Measurements from ENCODE around the gene BPNT1.
A peak's percentile ranks its signal among the peaks of the same experiment; 100 is the strongest.
"Not testable (repeated sequence)": the region's sequence is repeated elsewhere in the genome, so short reads cannot be mapped to it uniquely, and the experiment has no call there.

BPNT1 gene

DNA sequence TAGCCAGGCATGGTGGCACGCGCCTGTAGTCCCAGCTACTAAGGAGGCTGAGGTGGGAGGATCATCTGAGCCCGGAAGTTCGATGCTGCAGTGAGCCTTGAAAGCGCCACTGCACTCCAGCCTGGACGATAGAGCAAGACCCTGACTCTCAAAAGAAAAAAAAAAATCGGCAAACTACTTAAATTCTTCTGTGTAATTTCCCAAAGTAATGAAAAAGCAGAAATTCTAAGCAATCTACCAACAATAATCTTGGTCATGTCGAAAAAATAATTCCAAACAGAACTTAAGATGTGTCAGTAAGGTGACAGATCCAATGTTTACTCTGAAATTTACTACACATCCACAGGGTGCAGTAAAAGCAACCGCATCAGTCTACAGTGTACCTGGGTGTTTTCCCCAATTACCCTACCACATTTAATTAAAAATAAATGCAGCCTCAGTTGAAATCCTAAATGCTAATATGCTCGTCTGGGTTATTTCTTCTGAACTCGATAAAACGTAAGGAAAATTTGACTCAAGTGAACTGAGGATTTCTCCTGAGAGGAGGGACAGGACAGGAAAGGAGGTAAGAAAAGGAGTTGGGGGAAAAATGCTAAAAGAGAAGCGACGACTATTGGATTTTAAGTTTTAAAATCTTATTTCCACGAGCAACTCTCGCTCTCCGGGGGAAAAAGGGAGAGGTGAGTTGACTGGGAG is 44.1 kb downstream of the BPNT1 start:
- TF ChIP-seq, protein P1, sequence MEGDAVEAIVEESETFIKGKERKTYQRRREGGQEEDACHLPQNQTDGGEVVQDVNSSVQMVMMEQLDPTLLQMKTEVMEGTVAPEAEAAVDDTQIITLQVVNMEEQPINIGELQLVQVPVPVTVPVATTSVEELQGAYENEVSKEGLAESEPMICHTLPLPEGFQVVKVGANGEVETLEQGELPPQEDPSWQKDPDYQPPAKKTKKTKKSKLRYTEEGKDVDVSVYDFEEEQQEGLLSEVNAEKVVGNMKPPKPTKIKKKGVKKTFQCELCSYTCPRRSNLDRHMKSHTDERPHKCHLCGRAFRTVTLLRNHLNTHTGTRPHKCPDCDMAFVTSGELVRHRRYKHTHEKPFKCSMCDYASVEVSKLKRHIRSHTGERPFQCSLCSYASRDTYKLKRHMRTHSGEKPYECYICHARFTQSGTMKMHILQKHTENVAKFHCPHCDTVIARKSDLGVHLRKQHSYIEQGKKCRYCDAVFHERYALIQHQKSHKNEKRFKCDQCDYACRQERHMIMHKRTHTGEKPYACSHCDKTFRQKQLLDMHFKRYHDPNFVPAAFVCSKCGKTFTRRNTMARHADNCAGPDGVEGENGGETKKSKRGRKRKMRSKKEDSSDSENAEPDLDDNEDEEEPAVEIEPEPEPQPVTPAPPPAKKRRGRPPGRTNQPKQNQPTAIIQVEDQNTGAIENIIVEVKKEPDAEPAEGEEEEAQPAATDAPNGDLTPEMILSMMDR (IDR thresholded peaks at IDR 0.05; ENCODE audit: low read depth, low read length, missing control alignments): no peak
- Histone ChIP-seq H3K27me3 (replicated peaks) (no peaks in the 10 kb centered on the region), H3K4me3 (ENCODE audit: low read depth, low read length) (peak overlapping the region; percentile 100), H3K36me3 (replicated peaks) (no peaks in the 10 kb centered on the region), H3K27ac (peak overlapping the region; percentile 79)
- DNase-seq: no peak
- in situ Hi-C loops (cut with HindIII; ENCODE audit: low pct_ligation_motif_present, low sequenced_read_pairs): no loop called here

DNA sequence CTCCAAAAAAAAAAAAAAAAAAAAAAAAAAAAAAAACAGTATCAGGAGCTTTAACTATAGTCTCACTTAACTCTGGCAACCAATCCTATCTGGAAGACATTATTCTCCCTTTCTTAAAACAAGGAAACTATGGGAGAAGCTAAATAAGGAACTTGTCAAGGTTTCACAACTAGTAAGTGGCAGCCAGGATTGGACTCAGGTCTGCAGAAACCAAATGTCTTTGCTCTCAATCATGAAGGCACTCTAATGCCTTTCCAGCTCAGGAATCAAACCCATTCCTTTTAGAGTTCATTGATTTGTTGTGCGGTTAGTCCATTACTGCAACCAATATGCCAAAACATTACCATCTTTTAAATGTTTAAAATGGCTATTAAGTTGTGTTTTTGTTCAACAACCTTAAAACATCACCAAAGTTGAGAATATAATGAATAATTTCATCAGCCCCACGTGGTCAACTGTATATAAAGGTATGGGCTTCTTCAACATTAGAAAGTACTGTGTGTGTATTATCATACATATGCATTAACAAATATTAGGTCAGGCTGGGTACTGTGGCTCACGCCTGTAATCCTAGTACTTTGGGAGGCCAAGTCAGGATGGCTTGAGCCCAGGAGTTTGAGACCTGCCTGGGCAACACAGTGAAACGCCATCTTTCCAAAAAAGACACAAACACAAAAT is 44.8 kb downstream of the BPNT1 start:
- in situ Hi-C loops (cut with HindIII; ENCODE audit: low pct_ligation_motif_present, low sequenced_read_pairs): no loop called here
- Histone ChIP-seq H3K27me3 (replicated peaks) (no peaks in the 10 kb centered on the region), H3K36me3 (replicated peaks) (peaks cover under 1% of the 10 kb centered on the region), H3K27ac (no peak overlapping the region), H3K4me3 (ENCODE audit: low read depth, low read length) (peak overlapping the region; percentile 100)
- no peak for DNase-seq
- TF ChIP-seq, protein P1 (IDR thresholded peaks at IDR 0.05; ENCODE audit: low read depth, low read length, missing control alignments): no peak

DNA sequence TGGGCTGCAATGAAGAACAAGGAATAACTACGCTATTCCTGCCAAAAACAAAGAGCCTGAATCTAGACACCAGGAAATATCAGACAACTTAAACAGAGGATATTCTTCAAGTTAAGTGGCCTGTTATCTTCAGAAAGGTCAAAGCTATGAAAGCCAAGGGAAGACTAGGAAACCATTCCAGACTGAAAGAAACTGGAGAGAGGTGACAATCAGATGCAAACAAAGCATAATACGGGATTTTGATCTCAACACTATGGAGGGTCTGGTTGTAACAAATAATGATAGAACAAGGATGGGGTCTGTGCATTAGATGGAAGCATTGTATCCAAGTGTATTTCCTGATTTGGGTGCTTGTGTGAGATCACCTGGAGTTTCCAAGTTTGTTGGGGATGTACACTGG is 45.9 kb downstream of the BPNT1 start:
- H3K4me3 ChIP-seq (ENCODE audit: low read depth, low read length): no peak overlapping the region
- TF ChIP-seq, protein P1 (IDR thresholded peaks at IDR 0.05; ENCODE audit: low read depth, low read length, missing control alignments): no peak
- DNase-seq: no peak
- peaks cover 11% of the 10 kb centered on the region for H3K36me3 ChIP-seq (replicated peaks)
- no peak overlapping the region for H3K27ac ChIP-seq
- no peaks in the 10 kb centered on the region for H3K27me3 ChIP-seq (replicated peaks)
- in situ Hi-C loops (cut with HindIII; ENCODE audit: low pct_ligation_motif_present, low sequenced_read_pairs): no loop called here

DNA sequence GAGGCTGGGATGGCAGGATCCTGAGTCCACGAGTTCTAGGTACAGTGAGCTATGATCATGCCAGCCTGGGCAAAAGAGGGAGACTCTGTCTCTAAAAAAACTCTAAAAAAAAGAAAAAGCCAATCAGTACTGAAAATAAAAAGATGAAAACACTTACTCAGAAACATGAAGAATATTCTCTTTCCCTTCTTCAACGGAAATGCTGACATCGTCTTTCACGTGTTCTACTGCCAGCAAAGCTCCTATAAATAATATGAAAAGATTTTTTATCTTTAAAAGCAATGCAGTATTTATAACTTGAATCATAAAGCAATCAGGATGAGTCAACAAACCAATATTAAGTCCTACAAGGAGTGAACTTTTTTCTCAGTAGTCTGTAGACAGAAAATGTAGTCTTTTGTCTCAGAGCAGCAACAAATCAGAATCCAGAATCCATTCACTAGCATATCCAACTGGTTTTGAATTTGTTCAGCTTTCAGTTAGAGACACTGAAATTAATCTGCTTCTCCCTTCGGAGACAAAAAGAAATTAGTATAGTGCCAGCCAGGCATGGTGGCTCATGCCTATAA is 49.5 kb downstream of the BPNT1 start:
- peaks cover 18% of the 10 kb centered on the region for H3K36me3 ChIP-seq (replicated peaks)
- TF ChIP-seq, protein P1 (IDR thresholded peaks at IDR 0.05; ENCODE audit: low read depth, low read length, missing control alignments): no peak
- no peak overlapping the region for H3K27ac ChIP-seq
- H3K27me3 ChIP-seq (replicated peaks): no peaks in the 10 kb centered on the region
- no peak for DNase-seq
- H3K4me3 ChIP-seq (ENCODE audit: low read depth, low read length): no peak overlapping the region
- in situ Hi-C loops (cut with HindIII; ENCODE audit: low pct_ligation_motif_present, low sequenced_read_pairs): no loop called here

DNA sequence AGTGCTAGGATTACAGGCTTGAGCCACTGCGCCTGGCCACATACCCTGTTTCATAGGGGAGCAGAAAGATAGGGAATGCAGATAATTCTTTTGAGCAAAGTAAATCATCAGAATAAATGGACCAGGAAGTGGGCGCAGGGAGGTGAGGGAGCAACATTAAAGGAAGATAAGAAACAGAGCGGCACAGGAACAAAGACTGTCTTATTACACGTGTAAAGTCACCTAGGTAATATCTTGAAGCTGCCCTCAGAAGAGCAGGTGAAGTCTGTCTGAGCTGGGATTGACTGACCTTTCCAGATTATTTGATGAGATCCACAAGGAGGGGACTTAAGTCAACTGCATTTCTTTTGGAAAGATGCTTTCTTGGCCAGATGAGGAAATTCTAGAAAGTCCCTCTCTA is 50.9 kb downstream of the BPNT1 start:
- H3K27ac ChIP-seq: no peak overlapping the region
- in situ Hi-C loops (cut with HindIII; ENCODE audit: low pct_ligation_motif_present, low sequenced_read_pairs): no loop called here
- DNase-seq: no peak
- H3K36me3 ChIP-seq (replicated peaks): peaks cover 25% of the 10 kb centered on the region
- TF ChIP-seq, protein P1 (IDR thresholded peaks at IDR 0.05; ENCODE audit: low read depth, low read length, missing control alignments): no peak
- H3K27me3 ChIP-seq (replicated peaks): no peaks in the 10 kb centered on the region
- H3K4me3 ChIP-seq (ENCODE audit: low read depth, low read length): no peak overlapping the region

DNA sequence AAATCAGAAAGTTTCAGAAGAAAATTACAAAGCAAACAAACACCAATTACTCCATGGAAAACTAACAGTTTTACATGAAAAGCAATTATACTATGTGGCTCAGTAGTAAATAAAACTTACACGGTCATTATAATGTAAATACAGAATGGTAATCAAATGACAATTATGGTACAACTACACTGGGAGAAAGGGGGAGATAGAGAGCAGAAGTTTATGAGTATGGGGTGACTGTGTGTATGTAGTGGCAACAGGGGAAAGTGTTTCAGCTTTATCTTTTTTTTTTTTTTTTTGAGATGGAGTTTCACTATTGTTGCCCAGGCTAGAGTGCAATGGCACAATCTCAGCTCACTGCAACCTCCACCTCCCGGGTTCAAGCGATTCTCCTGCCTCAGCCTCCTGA is 51.8 kb downstream of the BPNT1 start:
- DNase-seq; H3K4me3 ChIP-seq (ENCODE audit: low read depth, low read length); in situ Hi-C loops (cut with HindIII; ENCODE audit: low pct_ligation_motif_present, low sequenced_read_pairs); H3K27me3 ChIP-seq (replicated peaks); H3K27ac ChIP-seq: not testable (repeated sequence)
- H3K36me3 ChIP-seq (replicated peaks): peaks cover 28% of the 10 kb centered on the region
